ENCODE measurements around the gene TERT. TPM values are rescaled to one million over a fixed set of nuclear protein-coding genes. Genes with fewer than 3 reads are reported as not detected.

Gene TERT
- total RNA-seq, 1 donor from 2014 or later = 2.9 TPM

GRCh38 chr5:1299961-1300360 lies 5.1 kb upstream of the TERT start:
- Mint-ChIP-seq H3K27ac (ENCODE audit: unreplicated experiment) (no peak overlapping the region), H3K27me3 (ENCODE audit: unreplicated experiment) (peaks cover 11% of the 10 kb centered on the region), H3K4me3 (ENCODE audit: unreplicated experiment) (no peak overlapping the region), H3K9me3 (ENCODE audit: unreplicated experiment) (peaks cover 14% of the 10 kb centered on the region), H3K4me1 (ENCODE audit: low read depth, unreplicated experiment) (peaks cover 17% of the 10 kb centered on the region), H3K36me3 (ENCODE audit: unreplicated experiment) (peaks cover 18% of the 10 kb centered on the region)
- DNase-seq = no peak
- no peak for TF ChIP-seq CTCF (IDR thresholded peaks at IDR 0.05; ENCODE audit: partially characterized antibody, unreplicated experiment)

GRCh38 chr5:1299511-1299850 lies 4.6 kb upstream of the TERT start:
- no peak overlapping the region for H3K27ac Mint-ChIP-seq (ENCODE audit: unreplicated experiment)
- peaks cover 11% of the 10 kb centered on the region for H3K27me3 Mint-ChIP-seq (ENCODE audit: unreplicated experiment)
- no peak overlapping the region for H3K4me3 Mint-ChIP-seq (ENCODE audit: unreplicated experiment)
- peaks cover 18% of the 10 kb centered on the region for H3K36me3 Mint-ChIP-seq (ENCODE audit: unreplicated experiment)
- H3K9me3 Mint-ChIP-seq (ENCODE audit: unreplicated experiment) = peaks cover 14% of the 10 kb centered on the region
- peaks cover 17% of the 10 kb centered on the region for H3K4me1 Mint-ChIP-seq (ENCODE audit: low read depth, unreplicated experiment)
- TF ChIP-seq CTCF (IDR thresholded peaks at IDR 0.05; ENCODE audit: partially characterized antibody, unreplicated experiment) = no peak
- no peak for DNase-seq

GRCh38 chr5:1298723-1299510 lies 4.0 kb upstream of the TERT start:
- peaks cover 11% of the 10 kb centered on the region for H3K27me3 Mint-ChIP-seq (ENCODE audit: unreplicated experiment)
- peak overlapping the region; percentile 66 for H3K27ac Mint-ChIP-seq (ENCODE audit: unreplicated experiment)
- peaks cover 13% of the 10 kb centered on the region for H3K9me3 Mint-ChIP-seq (ENCODE audit: unreplicated experiment)

GRCh38 chr5:1298067-1298551 lies 3.2 kb upstream of the TERT start:
- H3K36me3 Mint-ChIP-seq (ENCODE audit: unreplicated experiment) = peaks cover 9% of the 10 kb centered on the region
- no peak overlapping the region for H3K4me3 Mint-ChIP-seq (ENCODE audit: unreplicated experiment)
- no peak for DNase-seq
- peaks cover 11% of the 10 kb centered on the region for H3K27me3 Mint-ChIP-seq (ENCODE audit: unreplicated experiment)
- H3K9me3 Mint-ChIP-seq (ENCODE audit: unreplicated experiment) = peaks cover 13% of the 10 kb centered on the region
- H3K4me1 Mint-ChIP-seq (ENCODE audit: low read depth, unreplicated experiment) = peaks cover 17% of the 10 kb centered on the region
- no peak overlapping the region for H3K27ac Mint-ChIP-seq (ENCODE audit: unreplicated experiment)
- no peak for TF ChIP-seq CTCF (IDR thresholded peaks at IDR 0.05; ENCODE audit: partially characterized antibody, unreplicated experiment)

More at GRCh38 chr5:1298723-1299510, 4.0 kb upstream of the TERT start:
- no peak for TF ChIP-seq CTCF (IDR thresholded peaks at IDR 0.05; ENCODE audit: partially characterized antibody, unreplicated experiment)
- Mint-ChIP-seq H3K4me3 (ENCODE audit: unreplicated experiment) (peak overlapping the region; percentile 20), H3K4me1 (ENCODE audit: low read depth, unreplicated experiment) (peaks cover 17% of the 10 kb centered on the region), H3K36me3 (ENCODE audit: unreplicated experiment) (peaks cover 16% of the 10 kb centered on the region)
- DNase-seq = no peak

- H3K9me3 Mint-ChIP-seq (ENCODE audit: unreplicated experiment) = peaks cover 18% of the 10 kb centered on the region
- H3K27me3 Mint-ChIP-seq (ENCODE audit: unreplicated experiment) = peaks cover 13% of the 10 kb centered on the region
- DNase-seq = peak; percentile 67
- H3K4me1 Mint-ChIP-seq (ENCODE audit: low read depth, unreplicated experiment) = peaks cover 17% of the 10 kb centered on the region
- H3K4me3 Mint-ChIP-seq (ENCODE audit: unreplicated experiment) = peak overlapping the region; percentile 9
- no peak for TF ChIP-seq CTCF (IDR thresholded peaks at IDR 0.05; ENCODE audit: partially characterized antibody, unreplicated experiment)
- H3K36me3 Mint-ChIP-seq (ENCODE audit: unreplicated experiment) = peaks cover 6% of the 10 kb centered on the region
- H3K27ac Mint-ChIP-seq (ENCODE audit: unreplicated experiment) = peak overlapping the region; percentile 89
These were observed 2.4 kb upstream of the TERT start for GRCh38 chr5:1297243-1297642.

All from glutamatergic neuron (in vitro differentiated cells).